ENCODE results near the gene BCL2L15. TPM values are rescaled to one million over a fixed set of nuclear protein-coding genes. Genes with fewer than 3 reads are reported as not detected.
"Not testable (repeated sequence)": the region's sequence is repeated elsewhere in the genome, so short reads cannot be mapped to it uniquely, and the experiment has no call there.

BCL2L15 gene
- total RNA-seq, 1 donor from 2014 or later, result 0.84 TPM

GRCh38 chr1:113858418-113858817, 29.0 kb downstream of the BCL2L15 start:
- Mint-ChIP-seq H3K4me3 (no peak overlapping the region), H3K36me3 (ENCODE audit: low read depth) (no peaks in the 10 kb centered on the region), H3K9me3 (no peaks in the 10 kb centered on the region), H3K27ac (ENCODE audit: unreplicated experiment) (no peak overlapping the region), H3K4me1 (no peaks in the 10 kb centered on the region), H3K27me3 (ENCODE audit: low read depth) (no peaks in the 10 kb centered on the region)
- no peak for TF ChIP-seq CTCF (conservative IDR thresholded peaks at IDR 0.05)
- DNase-seq (ENCODE audit: low read depth, low spot score), result no peak

- no peak for DNase-seq (ENCODE audit: low read depth, low spot score)
- Mint-ChIP-seq H3K4me3 (no peak overlapping the region), H3K36me3 (ENCODE audit: low read depth) (no peaks in the 10 kb centered on the region), H3K4me1 (no peaks in the 10 kb centered on the region), H3K9me3 (no peaks in the 10 kb centered on the region), H3K27me3 (ENCODE audit: low read depth) (no peaks in the 10 kb centered on the region), H3K27ac (ENCODE audit: unreplicated experiment) (no peak overlapping the region)
- TF ChIP-seq CTCF (conservative IDR thresholded peaks at IDR 0.05), result no peak
Observed at GRCh38 chr1:113857776-113858175, 29.6 kb downstream of the BCL2L15 start.

GRCh38 chr1:113856401-113856790, 31.0 kb downstream of the BCL2L15 start:
- TF ChIP-seq CTCF (conservative IDR thresholded peaks at IDR 0.05), result no peak
- no peak overlapping the region for H3K4me3 Mint-ChIP-seq
- no peaks in the 10 kb centered on the region for H3K36me3 Mint-ChIP-seq (ENCODE audit: low read depth)
- H3K4me1 Mint-ChIP-seq, result no peaks in the 10 kb centered on the region
- DNase-seq (ENCODE audit: low read depth, low spot score), result no peak
- H3K27me3 Mint-ChIP-seq (ENCODE audit: low read depth), result no peaks in the 10 kb centered on the region
- H3K9me3 Mint-ChIP-seq, result no peaks in the 10 kb centered on the region
- no peak overlapping the region for H3K27ac Mint-ChIP-seq (ENCODE audit: unreplicated experiment)

GRCh38 chr1:113855630-113856400, 31.6 kb downstream of the BCL2L15 start:
- Mint-ChIP-seq H3K27ac (ENCODE audit: unreplicated experiment) (no peak overlapping the region), H3K4me1 (no peaks in the 10 kb centered on the region), H3K4me3 (no peak overlapping the region), H3K9me3 (no peaks in the 10 kb centered on the region), H3K36me3 (ENCODE audit: low read depth) (no peaks in the 10 kb centered on the region), H3K27me3 (ENCODE audit: low read depth) (no peaks in the 10 kb centered on the region)
- no peak for DNase-seq (ENCODE audit: low read depth, low spot score)
- no peak for TF ChIP-seq CTCF (conservative IDR thresholded peaks at IDR 0.05)

- H3K4me3 Mint-ChIP-seq, result no peak overlapping the region
- H3K27me3 Mint-ChIP-seq (ENCODE audit: low read depth), result no peaks in the 10 kb centered on the region
- no peaks in the 10 kb centered on the region for H3K36me3 Mint-ChIP-seq (ENCODE audit: low read depth)
- DNase-seq (ENCODE audit: low read depth, low spot score), result no peak
- H3K9me3 Mint-ChIP-seq, result no peaks in the 10 kb centered on the region
- H3K4me1 Mint-ChIP-seq, result no peaks in the 10 kb centered on the region
- H3K27ac Mint-ChIP-seq (ENCODE audit: unreplicated experiment), result no peak overlapping the region
- no peak for TF ChIP-seq CTCF (conservative IDR thresholded peaks at IDR 0.05)
Observed at GRCh38 chr1:113854234-113854633, 33.1 kb downstream of the BCL2L15 start.

GRCh38 chr1:113852694-113853093, 34.7 kb downstream of the BCL2L15 start:
- not testable (repeated sequence) for DNase-seq (ENCODE audit: low read depth, low spot score); H3K4me3 Mint-ChIP-seq; H3K4me1 Mint-ChIP-seq; H3K27ac Mint-ChIP-seq (ENCODE audit: unreplicated experiment); H3K27me3 Mint-ChIP-seq (ENCODE audit: low read depth); H3K9me3 Mint-ChIP-seq; H3K36me3 Mint-ChIP-seq (ENCODE audit: low read depth)

All from neural crest cell (in vitro differentiated cells).